Activated CD8-positive, alpha-beta memory T cell treated with anti-CD3 and anti-CD28 coated beads, Interleukin-2, amount 10 ng/mL, durations not matched to agents 7 days and 5 days (primary cell): ENCODE measurements around the gene SDS. TPM values are rescaled to one million over a fixed set of nuclear protein-coding genes. Genes with fewer than 3 reads are reported as not detected.
A peak's percentile ranks its signal among the peaks of the same experiment; 100 is the strongest.

Experiments
- ATAC-seq: fragments of 150-1000 bp; cut with Tn5 transposase; one replicate; pipeline ENCODE4 v1.10.0; 2021; ENCODE audit warnings: moderate library complexity
- CTCF ChIA-PET: fragments of 350-600 bp; sonication (Branson Sonifier 250); formaldehyde crosslinking; loops from one replicate; lab custom pipeline; 2021; ENCODE audit warnings: antibody characterized with exemption; lab: Charles Lee
- DNase-seq: peaks from one replicate; pipeline ENCODE4 v3.0.0-alpha.2; 2020
- H3K27ac Mint-ChIP-seq: one replicate; pipeline ENCODE4 v1.8.0; 2021; ENCODE audit warnings: mild to moderate bottlenecking, mixed read lengths
- H3K27me3 Mint-ChIP-seq: one replicate; pipeline ENCODE4 v1.8.0; 2021; ENCODE audit warnings: mixed read lengths
- H3K36me3 Mint-ChIP-seq: one replicate; pipeline ENCODE4 v1.8.0; 2021; ENCODE audit warnings: mild to moderate bottlenecking, mixed read lengths
- H3K4me1 Mint-ChIP-seq: one replicate; pipeline ENCODE4 v1.8.0; 2021; ENCODE audit warnings: mixed read lengths
- H3K4me3 Mint-ChIP-seq: one replicate; pipeline ENCODE4 v1.8.0; 2021; ENCODE audit warnings: mild to moderate bottlenecking, moderate library complexity, mixed read lengths
- H3K9me3 Mint-ChIP-seq: one replicate; pipeline ENCODE4 v1.8.0; 2022; ENCODE audit warnings: low read depth, mixed read lengths
- total RNA-seq, 2 experiments: library from RNA; stranded (reverse); gene quantifications; one replicate each; pipeline ENCODE4 v1.2.3, GENCODE V29; 2021

The SDS gene
- total RNA-seq, 2 experiments from 2014 or later, result not detected

GRCh38 chr12:113372371-113372770 lies 31.3 kb downstream of the SDS start:
- ATAC-seq, result no peak
- Mint-ChIP-seq H3K27ac (no peak overlapping the region), H3K4me3 (no peak overlapping the region), H3K27me3 (no peaks in the 10 kb centered on the region), H3K9me3 (no peaks in the 10 kb centered on the region), H3K36me3 (no peaks in the 10 kb centered on the region), H3K4me1 (peaks cover 7% of the 10 kb centered on the region)
- DNase-seq, result no peak
- CTCF ChIA-PET, result no interaction called here

DNA sequence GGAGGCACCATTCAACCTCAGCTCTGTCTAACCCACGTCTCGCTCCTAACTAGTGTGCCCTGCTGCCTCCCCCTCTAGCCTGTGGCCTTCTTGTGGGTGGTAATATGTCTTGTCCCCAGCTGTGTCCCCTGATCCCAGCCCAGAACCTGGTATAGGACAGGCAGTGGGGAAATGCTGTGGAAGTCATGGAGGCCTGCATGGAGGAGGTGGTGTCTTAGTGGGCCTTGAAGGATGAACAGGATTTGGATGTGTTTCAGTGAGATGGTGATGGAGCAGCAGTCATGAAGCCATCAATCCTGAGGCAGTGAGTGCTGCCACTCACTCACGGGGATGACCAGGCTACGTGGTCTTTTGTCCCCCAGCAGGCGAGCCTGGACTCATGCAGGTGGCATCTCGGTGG lies 31.9 kb downstream of the SDS start:
- CTCF ChIA-PET, result no interaction called here
- Mint-ChIP-seq H3K4me1 (peaks cover 7% of the 10 kb centered on the region), H3K4me3 (no peak overlapping the region), H3K27me3 (no peaks in the 10 kb centered on the region), H3K27ac (no peak overlapping the region), H3K9me3 (no peaks in the 10 kb centered on the region), H3K36me3 (no peaks in the 10 kb centered on the region)
- ATAC-seq, result no peak
- no peak for DNase-seq

- Mint-ChIP-seq H3K36me3 (no peaks in the 10 kb centered on the region), H3K4me1 (peaks cover 7% of the 10 kb centered on the region), H3K27ac (no peak overlapping the region), H3K9me3 (no peaks in the 10 kb centered on the region), H3K27me3 (no peaks in the 10 kb centered on the region), H3K4me3 (no peak overlapping the region)
- no peak for ATAC-seq
- CTCF ChIA-PET, result no interaction called here
- no peak for DNase-seq
These were observed 32.6 kb downstream of the SDS start for GRCh38 chr12:113370923-113371682.

GRCh38 chr12:113369391-113369985 lies 34.2 kb downstream of the SDS start:
- no peak for ATAC-seq
- no peaks in the 10 kb centered on the region for H3K36me3 Mint-ChIP-seq
- H3K4me1 Mint-ChIP-seq, result peaks cover 7% of the 10 kb centered on the region
- H3K27ac Mint-ChIP-seq, result no peak overlapping the region
- no peaks in the 10 kb centered on the region for H3K27me3 Mint-ChIP-seq
- no peak for DNase-seq
- CTCF ChIA-PET, result interaction anchor here (2.9 kb wide), 1 partner anchor 56 kb away, joined by 8 read pairs; no protein-coding TSS in a partner anchor
- H3K9me3 Mint-ChIP-seq, result no peaks in the 10 kb centered on the region
- no peak overlapping the region for H3K4me3 Mint-ChIP-seq

DNA sequence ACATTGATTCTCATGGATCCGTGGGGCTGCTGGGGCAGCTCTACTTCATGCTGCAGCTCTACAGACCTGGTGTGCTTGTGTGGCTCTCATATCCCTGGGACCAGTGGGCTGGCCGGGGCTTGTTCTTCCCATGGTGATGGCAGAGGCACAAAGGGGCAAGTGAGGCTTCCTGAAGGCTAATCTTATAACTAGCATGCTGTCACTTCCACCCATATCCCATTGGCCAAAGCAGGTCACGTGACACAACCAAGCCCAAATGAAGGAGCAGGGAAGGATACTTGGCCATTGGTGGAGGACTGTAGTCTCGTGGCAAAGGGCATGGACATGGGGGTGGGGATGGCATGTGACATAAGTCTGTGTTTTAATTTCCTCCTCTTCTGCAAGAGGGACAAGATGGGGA lies 35.4 kb downstream of the SDS start:
- DNase-seq, result no peak
- H3K4me3 Mint-ChIP-seq, result no peak overlapping the region
- CTCF ChIA-PET, result interaction anchor here (2.9 kb wide), 1 partner anchor 57 kb away, joined by 8 read pairs; no protein-coding TSS in a partner anchor
- no peak for ATAC-seq
- no peak overlapping the region for H3K27ac Mint-ChIP-seq
- no peaks in the 10 kb centered on the region for H3K27me3 Mint-ChIP-seq
- H3K4me1 Mint-ChIP-seq, result peaks cover 7% of the 10 kb centered on the region
- H3K36me3 Mint-ChIP-seq, result no peaks in the 10 kb centered on the region
- H3K9me3 Mint-ChIP-seq, result no peaks in the 10 kb centered on the region

DNA sequence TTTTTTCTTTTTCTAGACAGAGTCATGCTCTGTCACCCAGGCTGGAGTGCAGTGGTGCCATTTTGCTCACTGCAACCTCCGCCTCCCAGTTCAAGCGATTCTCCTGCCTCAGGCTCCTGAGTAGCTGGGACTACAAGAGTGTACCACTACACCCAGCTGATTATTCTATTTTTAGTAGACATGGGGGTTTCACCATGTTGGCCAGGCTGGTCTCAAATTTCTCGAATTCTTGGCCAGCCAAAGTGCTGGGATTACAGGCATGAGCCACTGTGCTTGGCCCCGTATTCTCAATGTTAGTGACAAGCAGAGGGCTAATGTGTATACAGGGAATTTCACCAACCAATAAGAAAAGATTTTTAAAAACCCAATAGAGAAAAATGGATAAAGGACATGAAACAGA lies 36.9 kb downstream of the SDS start:
- Mint-ChIP-seq H3K27me3 (no peaks in the 10 kb centered on the region), H3K27ac (no peak overlapping the region), H3K9me3 (no peaks in the 10 kb centered on the region), H3K36me3 (no peaks in the 10 kb centered on the region), H3K4me1 (peaks cover 7% of the 10 kb centered on the region), H3K4me3 (no peak overlapping the region)
- no peak for DNase-seq
- CTCF ChIA-PET, result interaction anchor here (2.9 kb wide), 1 partner anchor 58 kb away, joined by 8 read pairs; no protein-coding TSS in a partner anchor
- no peak for ATAC-seq

GRCh38 chr12:113365639-113366395 lies 37.9 kb downstream of the SDS start:
- Mint-ChIP-seq H3K27ac (no peak overlapping the region), H3K27me3 (no peaks in the 10 kb centered on the region), H3K9me3 (no peaks in the 10 kb centered on the region), H3K36me3 (no peaks in the 10 kb centered on the region), H3K4me3 (no peak overlapping the region), H3K4me1 (peaks cover 3% of the 10 kb centered on the region)
- no peak for DNase-seq
- CTCF ChIA-PET, result no interaction called here
- no peak for ATAC-seq

GRCh38 chr12:113364698-113365097 lies 39.0 kb downstream of the SDS start:
- peaks cover 5% of the 10 kb centered on the region for H3K4me1 Mint-ChIP-seq
- no peaks in the 10 kb centered on the region for H3K27me3 Mint-ChIP-seq
- CTCF ChIA-PET, result no interaction called here
- ATAC-seq (no peak), DNase-seq (no peak)
- no peaks in the 10 kb centered on the region for H3K36me3 Mint-ChIP-seq
- H3K4me3 Mint-ChIP-seq, result no peak overlapping the region
- no peaks in the 10 kb centered on the region for H3K9me3 Mint-ChIP-seq
- no peak overlapping the region for H3K27ac Mint-ChIP-seq

DNA sequence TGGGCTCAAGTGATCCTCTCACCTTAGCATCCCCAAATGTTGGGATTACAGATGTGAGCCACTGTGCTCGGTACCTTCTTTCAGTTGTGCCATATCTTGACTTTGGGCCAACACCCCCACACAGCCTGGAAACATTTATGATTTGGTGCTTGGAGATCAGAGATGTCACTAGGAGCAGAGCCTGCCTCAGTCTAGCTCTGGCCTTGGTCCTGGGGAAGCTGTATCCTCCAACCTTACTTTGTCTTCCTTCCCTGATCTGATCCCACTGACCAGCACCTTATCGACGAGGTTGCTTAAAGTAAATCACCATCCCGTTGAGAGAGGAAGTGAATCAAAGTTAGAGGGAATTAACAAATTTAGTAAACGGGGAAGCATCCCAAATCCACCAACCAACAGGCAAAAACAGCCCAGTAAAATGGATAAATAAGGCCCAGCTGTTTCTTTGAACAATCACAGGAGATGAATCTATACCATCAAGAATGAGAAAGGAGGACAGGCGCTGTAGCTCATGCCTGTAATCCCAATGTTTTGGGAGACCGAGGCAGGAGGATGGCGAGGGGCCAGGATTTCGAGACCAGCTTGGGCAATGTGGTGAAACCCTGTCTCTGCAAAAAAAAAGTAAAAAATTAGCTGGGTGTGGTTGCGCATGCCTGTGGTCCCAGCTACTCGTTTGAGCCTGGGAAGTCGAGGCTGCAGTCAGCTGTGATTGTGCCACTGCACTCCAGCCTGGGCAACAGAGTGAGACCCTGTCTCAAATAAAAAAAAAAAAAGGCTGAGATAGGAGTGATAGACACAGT lies 41.9 kb downstream of the SDS start:
- Mint-ChIP-seq H3K27me3 (no peaks in the 10 kb centered on the region), H3K27ac (no peak overlapping the region), H3K9me3 (no peaks in the 10 kb centered on the region), H3K4me3 (no peak overlapping the region), H3K36me3 (no peaks in the 10 kb centered on the region), H3K4me1 (peaks cover 13% of the 10 kb centered on the region)
- ATAC-seq, result no peak
- CTCF ChIA-PET, result interaction anchor here (1.0 kb wide), 1 partner anchor 187 kb away, joined by 3 read pairs; no protein-coding TSS in a partner anchor
- no peak for DNase-seq

GRCh38 chr12:113359939-113360748 lies 43.5 kb downstream of the SDS start:
- Mint-ChIP-seq H3K4me1 (peaks cover 13% of the 10 kb centered on the region), H3K9me3 (no peaks in the 10 kb centered on the region), H3K4me3 (no peak overlapping the region), H3K27me3 (no peaks in the 10 kb centered on the region), H3K27ac (no peak overlapping the region), H3K36me3 (no peaks in the 10 kb centered on the region)
- no peak for ATAC-seq
- CTCF ChIA-PET, result no interaction called here
- DNase-seq, result no peak

DNA sequence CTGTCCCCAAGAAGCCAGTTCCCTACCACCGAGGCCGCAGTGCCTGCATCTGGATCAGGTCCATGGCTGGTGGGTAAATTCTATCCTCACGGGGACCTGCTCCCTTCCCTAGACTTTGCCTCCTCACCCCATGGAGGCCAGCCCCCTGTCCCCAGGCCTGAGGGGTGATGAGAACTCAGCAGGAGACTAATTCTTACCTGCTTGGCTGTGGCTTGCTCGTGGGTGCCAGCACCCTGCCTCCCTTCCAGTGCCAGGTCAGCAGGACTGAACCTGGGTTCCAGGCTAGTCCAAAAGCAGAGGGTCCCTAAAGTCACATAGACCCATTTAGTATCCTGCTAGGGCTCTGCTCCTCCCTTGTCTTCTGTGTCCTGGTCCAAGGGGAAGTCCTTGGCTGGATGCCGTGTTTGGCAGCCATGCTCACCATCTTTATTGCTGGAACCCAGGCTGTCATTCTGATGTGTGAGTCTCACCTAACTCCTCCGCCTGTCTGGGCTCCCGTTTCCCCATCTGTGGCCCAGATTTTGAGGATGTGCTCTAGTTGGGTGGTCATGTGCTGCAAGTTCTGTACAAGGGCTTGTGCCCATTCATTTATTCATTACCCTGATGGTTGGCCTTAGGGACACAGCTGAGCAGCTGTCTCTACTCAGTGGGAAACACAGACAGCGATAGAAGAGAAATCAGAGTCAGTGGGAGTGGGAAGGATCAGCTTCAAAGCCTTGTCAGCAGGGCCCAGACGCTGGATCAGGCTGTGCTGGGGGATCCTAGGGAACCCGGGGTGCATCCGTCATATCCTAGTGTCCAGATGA lies 44.4 kb downstream of the SDS start:
- Mint-ChIP-seq H3K27me3 (no peaks in the 10 kb centered on the region), H3K27ac (peak overlapping the region; percentile 47), H3K9me3 (no peaks in the 10 kb centered on the region), H3K36me3 (no peaks in the 10 kb centered on the region), H3K4me1 (peaks cover 13% of the 10 kb centered on the region), H3K4me3 (peak overlapping the region; percentile 70)
- ATAC-seq, result no peak
- CTCF ChIA-PET, result interaction anchor here (1.9 kb wide), 1 partner anchor 27 kb away, joined by 4 read pairs; no protein-coding TSS in a partner anchor
- no peak for DNase-seq
